GM12892 (cell line): ENCODE measurements around the gene CCDC74B.
A peak's percentile ranks its signal among the peaks of the same experiment; 100 is the strongest.
"Not testable (repeated sequence)": the region's sequence is repeated elsewhere in the genome, so short reads cannot be mapped to it uniquely, and the experiment has no call there.

Experiments used
- DNase-seq: peaks from one replicate; pipeline ENCODE4 v3.0.0; 2011; ENCODE audit not compliant: insufficient read length
- FAIRE-seq: peaks from 2 replicates; lab custom pipeline; 2011; peaks lifted over from hg19 to GRCh38; lab: Jason Lieb, UNC
- POLR2A ChIP-seq: IDR thresholded peaks from 2 replicates; pipeline ENCODE4 v1.6.1; 2011; ENCODE audit warnings: low read depth, low read length, control low read depth
- POLR2AphosphoS5 ChIP-seq: IDR thresholded peaks from 2 replicates; pipeline ENCODE4 v1.6.1; 2011; ENCODE audit warnings: low read depth, low read length, control low read depth
- TAF1 ChIP-seq: IDR thresholded peaks from 2 replicates; pipeline ENCODE4 v1.6.1; 2011; ENCODE audit warnings: low read depth, mild to moderate bottlenecking, control low read depth, low read length, borderline replicate concordance

The CCDC74B gene

GRCh38 chr2:130150181-130151144, 5.6 kb upstream of the CCDC74B start:
- DNase-seq (no peak), FAIRE-seq (no peak)
- TF ChIP-seq POLR2AphosphoS5 (peak; percentile 44; the same call in 1 of the 2 replicates), TAF1 (no peak), POLR2A (no peak; the same call in 1 of the 2 replicates)

GRCh38 chr2:130148515-130148914, 3.6 kb upstream of the CCDC74B start:
- not testable (repeated sequence) for DNase-seq, FAIRE-seq

DNA sequence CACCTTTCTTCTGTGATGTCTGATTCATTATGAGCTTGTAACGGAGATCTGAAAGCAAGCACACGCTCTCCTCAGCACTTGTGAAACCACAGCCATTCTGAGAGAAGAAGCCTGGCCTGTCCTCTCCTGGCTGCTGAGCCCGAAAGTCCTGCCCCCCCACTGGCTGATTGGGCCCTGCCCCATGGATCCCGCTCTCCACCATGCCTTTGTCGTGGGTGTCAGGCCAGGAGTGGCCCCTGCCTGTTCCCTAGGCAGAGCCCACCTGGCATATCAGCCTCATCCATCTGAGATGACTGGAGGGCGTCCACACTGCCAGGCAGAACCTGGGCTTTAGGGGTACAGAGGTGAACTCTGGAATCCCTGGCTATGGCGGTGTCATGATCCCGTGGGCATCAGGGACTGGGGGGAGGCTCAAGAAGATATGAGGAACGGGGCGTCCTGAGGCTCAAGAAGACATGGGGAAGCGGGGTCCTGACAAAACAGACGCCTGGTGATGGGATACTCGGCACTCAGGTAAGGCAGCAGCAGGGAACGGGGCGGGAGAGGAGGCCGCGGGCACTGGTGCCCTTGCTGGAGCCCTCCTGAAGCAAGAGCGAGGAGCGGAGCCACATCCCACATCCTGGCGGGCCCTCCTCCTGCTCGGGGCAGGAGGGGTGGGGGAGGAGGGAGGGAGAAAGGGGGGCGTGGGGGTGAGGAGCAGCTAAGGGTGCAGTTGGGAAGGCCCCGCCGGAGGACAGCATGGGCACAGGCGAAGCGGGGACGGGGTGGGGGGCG, 1.5 kb downstream of the CCDC74B start:
- not testable (repeated sequence) for FAIRE-seq, DNase-seq

- FAIRE-seq, DNase-seq: not testable (repeated sequence)
Observed at GRCh38 chr2:130142396-130143265, 2.3 kb downstream of the CCDC74B start.

- DNase-seq, FAIRE-seq: not testable (repeated sequence)
Observed at GRCh38 chr2:130141645-130142370, 3.1 kb downstream of the CCDC74B start.

DNA sequence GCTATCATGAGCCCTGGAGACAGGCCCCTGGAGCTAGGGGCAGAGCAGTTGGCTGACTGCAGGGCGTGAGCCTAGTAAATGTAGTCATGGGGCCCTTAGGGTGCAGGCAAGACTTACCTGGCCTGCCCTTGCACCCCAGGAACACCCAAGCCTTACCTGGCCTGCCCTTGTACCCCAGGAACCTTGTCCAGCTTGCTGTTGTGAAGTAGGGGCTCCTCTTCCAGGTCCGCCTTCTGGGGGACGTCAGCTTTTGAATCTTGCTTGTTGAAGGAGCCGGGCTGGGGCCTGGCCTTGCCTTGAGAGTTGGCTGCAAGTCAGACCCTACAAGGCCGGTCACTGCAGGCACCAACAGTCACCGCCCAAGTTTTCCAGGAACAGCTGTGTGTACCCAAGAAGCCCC, 3.9 kb downstream of the CCDC74B start:
- not testable (repeated sequence) for DNase-seq, FAIRE-seq

- not testable (repeated sequence) for FAIRE-seq, DNase-seq
Observed at GRCh38 chr2:130140516-130140915, 4.4 kb downstream of the CCDC74B start.

DNA sequence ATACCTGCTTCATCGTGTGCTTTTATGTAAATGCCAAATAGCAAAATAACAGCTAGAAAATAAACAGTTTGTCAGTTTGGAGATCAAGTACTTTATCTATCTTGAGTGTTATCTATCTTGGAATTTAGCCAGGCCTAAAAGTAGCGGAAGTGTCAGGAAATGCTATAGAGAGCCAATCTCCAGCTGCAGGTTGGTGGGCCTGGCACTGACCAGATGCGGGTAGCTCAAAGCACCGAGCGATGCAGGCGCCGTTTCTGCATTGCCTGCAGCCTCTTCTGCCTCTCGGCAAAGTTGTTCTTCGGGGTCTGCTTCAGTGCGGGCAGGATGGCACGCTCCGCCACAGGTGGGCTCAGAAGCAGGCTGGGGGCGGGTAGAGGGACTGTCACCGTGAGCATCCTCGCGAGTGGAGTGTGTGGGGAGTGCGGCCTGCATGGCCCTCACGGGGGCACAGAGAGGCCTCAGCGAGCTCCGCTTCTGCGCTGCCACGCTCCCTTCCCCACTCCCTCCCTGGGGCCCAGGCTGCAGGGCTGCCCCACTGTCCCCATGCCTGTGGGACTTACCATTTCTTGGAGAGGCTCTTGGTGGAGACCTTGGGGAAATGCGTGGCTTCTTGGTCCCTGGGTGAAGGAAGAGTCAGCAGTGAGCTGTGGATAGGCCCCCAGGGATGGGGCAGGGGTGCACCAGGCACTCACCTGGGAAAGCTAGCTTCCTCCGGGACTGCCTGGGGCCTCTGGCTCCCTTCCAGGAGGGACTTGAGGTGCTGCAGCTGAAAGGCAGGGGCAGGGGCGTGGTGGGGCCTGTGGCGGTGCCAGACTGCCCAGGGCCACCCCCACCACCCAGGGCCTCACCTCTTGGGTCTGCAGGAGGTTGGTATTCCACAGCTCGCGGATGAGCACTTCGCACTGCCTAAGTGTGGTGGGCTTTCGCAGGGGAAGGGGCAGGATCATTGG, 5.3 kb downstream of the CCDC74B start:
- not testable (repeated sequence) for DNase-seq, FAIRE-seq

GRCh38 chr2:130138841-130139251, 6.1 kb downstream of the CCDC74B start:
- peak; percentile 9 for FAIRE-seq
- DNase-seq = not testable (repeated sequence)

GRCh38 chr2:130138326-130138725, 6.6 kb downstream of the CCDC74B start:
- not testable (repeated sequence) for DNase-seq, FAIRE-seq

DNA sequence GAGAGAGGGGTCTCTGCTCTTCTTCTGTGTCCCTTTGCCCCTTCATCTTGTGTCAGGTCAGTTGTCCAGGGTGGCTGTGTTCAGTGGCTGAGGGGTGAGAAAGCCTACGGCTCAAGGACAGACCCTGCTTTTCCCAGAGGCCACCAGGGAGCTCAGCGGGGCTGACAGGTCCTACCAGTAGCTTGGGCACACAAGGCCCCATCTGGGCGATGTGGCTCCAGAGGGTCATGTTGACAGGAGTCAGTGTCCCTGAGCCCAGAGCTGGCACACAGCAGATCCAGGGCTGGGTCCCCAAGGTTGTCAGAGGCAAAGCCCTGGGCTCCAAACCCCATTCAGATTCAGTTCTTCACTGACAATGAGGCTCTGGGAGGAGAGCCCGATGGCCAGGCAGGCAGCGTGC, 7.8 kb downstream of the CCDC74B start:
- not testable (repeated sequence) for FAIRE-seq, DNase-seq

DNA sequence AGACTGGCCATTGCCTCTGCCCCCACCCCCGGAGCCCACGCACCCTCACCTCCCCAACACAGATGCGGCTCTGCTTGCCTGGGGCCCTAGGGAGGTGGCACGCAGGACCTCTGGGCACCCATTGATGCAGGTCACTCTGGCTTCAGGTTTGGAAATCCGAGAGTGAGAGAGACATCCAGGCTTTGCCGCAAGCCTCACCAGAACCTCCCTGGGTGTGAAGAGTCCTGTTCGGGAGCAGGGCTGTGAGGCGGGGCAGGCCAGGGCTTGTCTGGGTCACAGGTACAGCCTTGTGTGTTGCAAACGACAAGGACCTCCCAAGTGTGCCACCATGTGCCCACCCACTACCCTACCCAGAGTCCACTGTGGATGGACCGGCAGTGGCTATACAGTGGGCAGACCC, 8.4 kb downstream of the CCDC74B start:
- not testable (repeated sequence) for DNase-seq, FAIRE-seq
